Activated CD4-positive, alpha-beta memory T cell treated with anti-CD3 and anti-CD28 coated beads, Interleukin-2, amount 10 ng/mL, durations not matched to agents 7 days and 5 days (primary cell): ENCODE measurements around the gene D2HGDH. TPM values are rescaled to one million over a fixed set of nuclear protein-coding genes. Genes with fewer than 3 reads are reported as not detected.
"Not testable (repeated sequence)": the region's sequence is repeated elsewhere in the genome, so short reads cannot be mapped to it uniquely, and the experiment has no call there.

Experiments used
- CTCF ChIA-PET: fragments of 350-600 bp; sonication (Branson Sonifier 250); formaldehyde crosslinking; loops from one replicate; lab custom pipeline; 2021; ENCODE audit warnings: antibody characterized with exemption, inconsistent platforms; lab: Charles Lee
- POLR2A ChIA-PET: fragments of 350-600 bp; sonication (Branson Sonifier 250); formaldehyde crosslinking; loops from one replicate; lab custom pipeline; 2021; ENCODE audit warnings: antibody characterized with exemption; lab: Charles Lee
- DNase-seq: peaks from one replicate; pipeline ENCODE4 v3.0.0-alpha.2; 2020
- H3K27ac Mint-ChIP-seq: one replicate; pipeline ENCODE4 v1.8.0; 2021; ENCODE audit warnings: mild to moderate bottlenecking, mixed read lengths
- H3K27me3 Mint-ChIP-seq: one replicate; pipeline ENCODE4 v1.8.0; 2021; ENCODE audit warnings: mixed read lengths
- H3K36me3 Mint-ChIP-seq: one replicate; pipeline ENCODE4 v1.8.0; 2021; ENCODE audit warnings: low read depth, mixed read lengths
- H3K4me1 Mint-ChIP-seq: one replicate; pipeline ENCODE4 v1.8.0; 2021; ENCODE audit warnings: mixed read lengths
- H3K4me3 Mint-ChIP-seq: one replicate; pipeline ENCODE4 v1.8.0; 2021; ENCODE audit warnings: mild to moderate bottlenecking, mixed read lengths
- H3K9me3 Mint-ChIP-seq: one replicate; pipeline ENCODE4 v1.8.0; 2021; ENCODE audit warnings: mixed read lengths
- total RNA-seq, 2 experiments: library from RNA; stranded (reverse); gene quantifications; one replicate each; pipeline ENCODE4 v1.2.3, GENCODE V29; 2021

D2HGDH gene
- total RNA-seq, 2 experiments from 2014 or later = 24.6 to 25.0 TPM

GRCh38 chr2:241728627-241729026, 5.8 kb upstream of the D2HGDH start:
- no peaks in the 10 kb centered on the region for H3K27me3 Mint-ChIP-seq
- ChIA-PET POLR2A (interaction anchor here (0.9 kb wide), 1 partner anchor 42 kb away, joined by 3 read pairs; the partner anchor contains the start of gene DTYMK), CTCF (no interaction called here)

GRCh38 chr2:241729868-241730267, 4.6 kb upstream of the D2HGDH start:
- Mint-ChIP-seq H3K9me3 (no peaks in the 10 kb centered on the region), H3K4me3 (no peak overlapping the region), H3K27ac (no peak overlapping the region), H3K27me3 (no peaks in the 10 kb centered on the region), H3K36me3 (peaks cover 4% of the 10 kb centered on the region), H3K4me1 (peaks cover 34% of the 10 kb centered on the region)
- CTCF ChIA-PET = interaction anchor here (1.1 kb wide), 1 partner anchor 24 kb away, joined by 4 read pairs; no protein-coding TSS in a partner anchor
- no peak for DNase-seq
- POLR2A ChIA-PET = interaction anchor here (1.0 to 2.9 kb wide), 2 partner anchors 28 to 43 kb away, joined by 4 to 9 read pairs; partner anchors contain the start of genes DTYMK and ING5

More at GRCh38 chr2:241728627-241729026, 5.8 kb upstream of the D2HGDH start:
- Mint-ChIP-seq H3K36me3 (peaks cover 12% of the 10 kb centered on the region), H3K4me3 (no peak overlapping the region), H3K9me3 (no peaks in the 10 kb centered on the region), H3K27ac (no peak overlapping the region), H3K4me1 (peaks cover 29% of the 10 kb centered on the region)
- DNase-seq = no peak

GRCh38 chr2:241730671-241731293, 3.6 kb upstream of the D2HGDH start:
- peak; percentile 25 for DNase-seq
- H3K36me3 Mint-ChIP-seq = peaks cover under 1% of the 10 kb centered on the region
- peaks cover 39% of the 10 kb centered on the region for H3K4me1 Mint-ChIP-seq
- ChIA-PET POLR2A (interaction anchor here (1.0 to 2.9 kb wide), 2 partner anchors 29 to 44 kb away, joined by 4 to 9 read pairs; partner anchors contain the start of genes DTYMK and ING5), CTCF (interaction anchor here (1.1 to 1.9 kb wide), 3 partner anchors 24 to 45 kb away, joined by 3 to 11 read pairs (median 4); partner anchors contain the start of genes DTYMK and ING5)
- H3K27me3 Mint-ChIP-seq = no peaks in the 10 kb centered on the region
- peak overlapping the region; percentile 5 for H3K27ac Mint-ChIP-seq
- no peak overlapping the region for H3K4me3 Mint-ChIP-seq
- no peaks in the 10 kb centered on the region for H3K9me3 Mint-ChIP-seq

GRCh38 chr2:241732513-241733186, 1.8 kb upstream of the D2HGDH start:
- Mint-ChIP-seq H3K27ac (peak overlapping the region; percentile 31), H3K4me1 (peaks cover 46% of the 10 kb centered on the region)
- not testable (repeated sequence) for H3K9me3 Mint-ChIP-seq, H3K4me3 Mint-ChIP-seq, H3K36me3 Mint-ChIP-seq, H3K27me3 Mint-ChIP-seq
- peak; percentile 66 for DNase-seq
- POLR2A ChIA-PET = interaction anchor here (1.8 to 5.6 kb wide), 3 partner anchors 30 to 45 kb away, joined by 9 to 41 read pairs (median 27); partner anchors contain the start of gene ING5
- CTCF ChIA-PET = interaction anchor here (1.1 to 2.7 kb wide), 3 partner anchors 11 to 45 kb away, joined by 3 to 27 read pairs (median 14); partner anchors contain the start of genes DTYMK and ING5

DNA sequence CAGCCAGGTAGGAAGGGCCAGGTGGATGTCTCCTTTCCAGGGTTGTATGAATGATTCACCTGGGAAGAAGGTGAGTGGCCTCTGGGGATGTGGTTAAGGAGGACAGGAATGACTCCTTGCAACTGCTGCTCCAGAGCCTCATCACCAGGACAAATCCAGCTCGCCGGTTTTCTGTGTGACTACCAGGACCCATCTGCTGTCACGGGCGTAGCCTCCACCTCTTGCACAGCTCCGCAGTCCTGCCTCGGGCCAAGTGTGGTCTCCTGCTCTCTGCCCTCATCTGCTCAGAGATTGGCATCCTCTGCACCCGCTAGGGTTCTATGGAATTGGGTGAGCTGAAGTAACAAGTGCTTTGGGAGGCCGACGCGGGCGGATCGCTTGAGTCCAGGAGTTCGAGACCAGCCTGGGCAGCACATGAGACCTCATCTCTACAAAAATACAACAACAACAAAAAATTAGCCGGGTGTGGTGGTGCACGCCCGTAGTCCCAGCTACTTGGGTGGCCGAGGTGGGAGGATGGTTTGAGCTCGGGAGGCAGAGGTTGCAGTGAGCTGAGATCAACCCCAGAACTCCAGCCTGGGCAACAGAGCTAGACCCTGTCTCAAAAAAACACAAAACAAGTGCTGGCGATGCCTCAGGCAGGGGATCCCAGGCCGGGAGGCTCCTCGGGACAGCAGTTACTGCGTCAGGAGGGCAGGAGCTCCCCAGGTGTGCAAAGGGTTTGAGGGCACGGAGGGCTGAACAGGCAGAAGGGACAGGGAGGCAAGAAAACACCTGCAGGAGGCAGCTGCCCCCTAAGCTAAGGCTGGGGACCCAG, 831 bp upstream of the D2HGDH start:
- H3K4me3 Mint-ChIP-seq = peak overlapping the region; percentile 58
- ChIA-PET CTCF (interaction anchor here (0.8 to 2.7 kb wide), 5 partner anchors 27 to 145 kb away, joined by 4 to 27 read pairs (median 14); partner anchors contain the start of genes DTYMK and ING5), POLR2A (interaction anchor here (0.6 to 5.6 kb wide), 12 partner anchors 25 to 696 kb away, joined by 3 to 41 read pairs (median 6); partner anchors contain the start of genes ATG4B, DTYMK, ING5 and THAP4)
- DNase-seq = no peak
- H3K36me3 Mint-ChIP-seq = peaks cover 5% of the 10 kb centered on the region
- H3K27ac Mint-ChIP-seq = no peak overlapping the region
- no peaks in the 10 kb centered on the region for H3K27me3 Mint-ChIP-seq
- no peaks in the 10 kb centered on the region for H3K9me3 Mint-ChIP-seq
- peaks cover 51% of the 10 kb centered on the region for H3K4me1 Mint-ChIP-seq

DNA sequence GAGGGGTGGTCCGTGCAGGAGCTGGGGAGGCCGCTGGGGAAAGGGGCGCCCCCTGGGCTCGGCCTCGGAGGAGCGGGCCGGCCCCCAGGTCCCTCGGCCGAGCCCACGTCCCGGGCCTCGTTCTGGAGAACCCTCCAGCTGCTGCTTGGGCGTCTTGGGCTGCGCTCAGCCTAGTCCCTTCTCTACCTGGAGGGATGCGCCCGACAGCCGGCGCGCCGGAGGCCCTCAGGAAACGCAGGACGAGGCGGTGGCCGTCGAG, 293 bp upstream of the D2HGDH start:
- Mint-ChIP-seq H3K4me3 (peak overlapping the region; percentile 58), H3K36me3 (peaks cover 7% of the 10 kb centered on the region), H3K9me3 (no peaks in the 10 kb centered on the region), H3K4me1 (peaks cover 56% of the 10 kb centered on the region), H3K27me3 (peaks cover 1% of the 10 kb centered on the region), H3K27ac (no peak overlapping the region)
- POLR2A ChIA-PET = interaction anchor here (0.6 to 5.6 kb wide), 12 partner anchors 25 to 696 kb away, joined by 3 to 41 read pairs (median 6); partner anchors contain the start of genes ATG4B, DTYMK, ING5 and THAP4
- CTCF ChIA-PET = interaction anchor here (0.8 to 2.7 kb wide), 5 partner anchors 28 to 144 kb away, joined by 4 to 27 read pairs (median 14); partner anchors contain the start of genes DTYMK and ING5
- no peak for DNase-seq

- H3K27me3 Mint-ChIP-seq = peaks cover 1% of the 10 kb centered on the region
- ChIA-PET CTCF (no interaction called here), POLR2A (interaction anchor here (1.6 to 5.6 kb wide), 4 partner anchors 23 to 421 kb away, joined by 6 to 41 read pairs (median 9); partner anchors contain the start of genes HDLBP and ING5)
- peaks cover 7% of the 10 kb centered on the region for H3K36me3 Mint-ChIP-seq
- H3K4me1 Mint-ChIP-seq = peaks cover 60% of the 10 kb centered on the region
- H3K4me3 Mint-ChIP-seq = peak overlapping the region; percentile 80
- H3K9me3 Mint-ChIP-seq = no peaks in the 10 kb centered on the region
- DNase-seq = no peak
- peak overlapping the region; percentile 11 for H3K27ac Mint-ChIP-seq
Observed at GRCh38 chr2:241736111-241736510, 1.7 kb downstream of the D2HGDH start.

DNA sequence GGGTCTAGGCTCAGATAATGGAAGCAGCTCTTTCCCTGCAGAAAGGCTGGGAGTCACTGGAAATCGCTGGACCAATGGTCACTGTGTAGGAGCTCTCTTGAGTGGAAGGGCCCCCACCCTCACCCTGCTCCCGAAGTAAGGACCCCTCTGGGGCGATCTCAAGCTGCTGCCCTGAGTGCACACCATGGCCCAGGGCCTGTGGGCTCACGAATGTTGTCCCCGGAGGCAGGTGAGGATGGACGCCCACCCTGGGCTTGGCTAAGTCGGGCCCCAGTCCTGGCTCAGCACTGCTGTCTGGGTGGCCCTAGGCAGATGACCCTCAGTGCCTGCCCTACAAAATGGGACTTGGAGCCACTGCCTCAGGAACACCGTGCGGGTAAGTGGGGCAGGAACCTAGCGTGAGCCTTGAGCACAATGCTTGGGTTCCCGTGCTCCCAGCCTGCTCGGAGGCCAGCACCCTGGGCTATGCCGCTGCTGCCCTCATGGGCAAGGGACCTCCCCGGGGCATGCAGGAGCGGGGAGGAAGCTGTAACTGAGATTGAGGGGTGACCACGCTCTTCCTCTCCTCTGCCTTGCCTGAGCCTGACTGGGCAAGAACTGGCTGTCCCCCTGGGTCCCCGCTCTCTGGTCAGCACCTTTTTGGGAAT, 3.7 kb downstream of the D2HGDH start:
- Mint-ChIP-seq H3K4me3 (no peak overlapping the region), H3K9me3 (no peaks in the 10 kb centered on the region), H3K36me3 (peaks cover 7% of the 10 kb centered on the region), H3K27me3 (peaks cover 1% of the 10 kb centered on the region), H3K4me1 (peaks cover 54% of the 10 kb centered on the region), H3K27ac (no peak overlapping the region)
- ChIA-PET CTCF (no interaction called here), POLR2A (interaction anchor here (1.0 to 5.6 kb wide), 2 partner anchors 25 to 423 kb away, joined by 3 to 41 read pairs; partner anchors contain the start of gene HDLBP)
- no peak for DNase-seq

GRCh38 chr2:241739177-241739576, 4.7 kb downstream of the D2HGDH start:
- no peak overlapping the region for H3K27ac Mint-ChIP-seq
- ChIA-PET CTCF (no interaction called here), POLR2A (interaction anchor here (1.2 to 3.2 kb wide), 6 partner anchors 19 to 106 kb away, joined by 5 to 30 read pairs (median 10); partner anchors contain the start of genes DTYMK and ING5)
- H3K4me1 Mint-ChIP-seq = peaks cover 54% of the 10 kb centered on the region
- no peaks in the 10 kb centered on the region for H3K9me3 Mint-ChIP-seq
- peaks cover 12% of the 10 kb centered on the region for H3K36me3 Mint-ChIP-seq
- no peak for DNase-seq
- peaks cover 1% of the 10 kb centered on the region for H3K27me3 Mint-ChIP-seq
- H3K4me3 Mint-ChIP-seq = no peak overlapping the region

GRCh38 chr2:241739651-241740050, 5.2 kb downstream of the D2HGDH start:
- H3K27ac Mint-ChIP-seq = peak overlapping the region; percentile 32
- CTCF ChIA-PET = interaction anchor here (1.8 kb wide), 1 partner anchor 23 kb away, joined by 8 read pairs; no protein-coding TSS in a partner anchor
- peak; percentile 43 for DNase-seq
- no peak overlapping the region for H3K4me3 Mint-ChIP-seq
- peaks cover 15% of the 10 kb centered on the region for H3K36me3 Mint-ChIP-seq
- no peaks in the 10 kb centered on the region for H3K9me3 Mint-ChIP-seq
- peaks cover 52% of the 10 kb centered on the region for H3K4me1 Mint-ChIP-seq
- POLR2A ChIA-PET = interaction anchor here (1.2 to 3.2 kb wide), 7 partner anchors 19 to 105 kb away, joined by 5 to 30 read pairs (median 9); partner anchors contain the start of genes DTYMK and ING5
- H3K27me3 Mint-ChIP-seq = peaks cover 1% of the 10 kb centered on the region

DNA sequence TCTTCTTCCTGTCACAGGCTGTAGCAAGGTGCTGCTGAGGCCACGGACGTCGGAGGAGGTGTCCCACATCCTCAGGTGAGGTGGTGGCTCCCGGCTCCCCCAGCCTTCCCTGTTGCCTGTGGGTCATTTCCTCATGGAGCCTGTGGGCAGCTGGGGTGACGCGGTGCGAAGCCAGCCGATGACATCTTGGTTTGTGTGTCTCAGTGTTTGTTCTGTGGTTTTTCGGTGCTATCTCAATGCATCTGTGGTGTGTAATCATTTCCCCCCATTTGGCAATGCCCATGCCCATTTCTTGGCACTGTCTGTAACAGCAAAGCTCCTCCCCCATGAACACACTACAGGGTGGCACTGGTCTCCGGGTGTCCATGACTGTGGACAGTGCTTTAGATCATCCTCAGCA, 6.6 kb downstream of the D2HGDH start:
- peak overlapping the region; percentile 1 for H3K27ac Mint-ChIP-seq
- ChIA-PET CTCF (interaction anchor here (1.8 kb wide), 1 partner anchor 22 kb away, joined by 8 read pairs; no protein-coding TSS in a partner anchor), POLR2A (interaction anchor here (0.7 to 3.2 kb wide), 9 partner anchors 17 to 138 kb away, joined by 3 to 30 read pairs (median 7); partner anchors contain the start of genes DTYMK, ING5 and PDCD1)
- peaks cover 47% of the 10 kb centered on the region for H3K4me1 Mint-ChIP-seq
- no peak overlapping the region for H3K4me3 Mint-ChIP-seq
- peaks cover 1% of the 10 kb centered on the region for H3K27me3 Mint-ChIP-seq
- H3K36me3 Mint-ChIP-seq = peaks cover 27% of the 10 kb centered on the region
- DNase-seq = peak; percentile 61
- no peaks in the 10 kb centered on the region for H3K9me3 Mint-ChIP-seq
